OCI-M2 (cell line): ENCODE measurements around the gene STEAP3.

Source experiments
- DNase-seq: peaks from one replicate; lab custom pipeline; 2025; ENCODE audit not compliant: unreplicated experiment; lab: John Stamatoyannopoulos, UW

Gene STEAP3

DNA sequence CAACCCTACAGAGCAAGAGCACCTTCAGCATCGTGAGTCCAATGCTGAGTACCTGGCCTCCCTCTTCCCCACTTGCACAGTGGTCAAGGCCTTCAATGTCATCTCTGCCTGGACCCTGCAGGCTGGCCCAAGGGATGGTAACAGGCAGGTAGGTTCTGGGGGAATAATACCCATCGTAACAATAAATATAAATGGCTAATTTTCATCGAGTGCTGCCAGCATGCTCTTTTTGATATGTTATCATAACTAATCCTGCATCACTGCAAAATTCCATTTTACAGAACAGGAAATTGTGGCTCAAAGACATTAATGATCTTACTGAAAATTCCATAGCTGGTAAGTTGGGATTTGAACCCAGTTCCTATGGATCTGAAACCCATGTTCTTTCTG lies 22.2 kb downstream of the STEAP3 start:
- DNase-seq: no peak

DNA sequence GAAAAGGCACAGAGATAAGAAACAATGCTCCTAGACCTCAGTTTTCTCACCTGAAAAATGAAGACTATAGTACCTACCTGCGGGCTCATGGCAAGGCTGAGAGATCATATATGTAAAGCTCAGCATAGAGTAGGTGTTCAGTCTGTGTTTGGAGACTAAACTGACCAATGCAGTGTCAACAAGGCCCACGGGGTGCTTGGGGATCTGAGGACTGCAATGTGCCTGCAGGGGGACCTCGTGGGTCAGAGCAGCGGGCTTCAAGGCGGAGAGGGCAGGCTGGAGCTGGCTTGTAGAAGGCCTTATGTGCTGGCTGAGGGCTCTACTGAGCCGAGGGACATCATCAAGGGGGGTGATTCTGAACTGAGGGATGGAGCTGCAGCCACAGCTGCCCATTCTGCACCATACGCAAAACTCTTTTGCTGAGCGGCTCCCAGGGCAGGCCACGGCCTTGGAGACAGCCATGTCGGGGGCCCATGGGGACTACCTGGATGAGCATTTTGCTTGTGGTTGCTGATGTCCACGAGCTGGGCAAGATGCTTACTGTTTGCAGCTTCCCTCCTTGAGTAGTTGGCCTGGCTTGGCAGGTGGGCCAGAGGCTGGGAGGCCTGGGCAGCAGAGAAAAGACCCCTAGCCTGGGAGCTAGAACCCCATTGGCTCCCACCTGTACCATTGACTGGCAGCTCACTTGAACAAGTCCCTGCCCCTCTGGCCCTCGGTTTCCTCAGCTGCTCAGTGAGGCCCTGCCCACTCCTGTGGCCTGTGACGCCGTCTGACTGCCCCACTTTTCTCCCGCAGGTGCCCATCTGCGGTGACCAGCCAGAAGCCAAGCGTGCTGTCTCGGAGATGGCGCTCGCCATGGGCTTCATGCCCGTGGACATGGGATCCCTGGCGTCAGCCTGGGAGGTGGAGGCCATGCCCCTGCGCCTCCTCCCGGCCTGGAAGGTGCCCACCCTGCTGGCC lies 23.5 kb downstream of the STEAP3 start:
- DNase-seq: no peak

DNA sequence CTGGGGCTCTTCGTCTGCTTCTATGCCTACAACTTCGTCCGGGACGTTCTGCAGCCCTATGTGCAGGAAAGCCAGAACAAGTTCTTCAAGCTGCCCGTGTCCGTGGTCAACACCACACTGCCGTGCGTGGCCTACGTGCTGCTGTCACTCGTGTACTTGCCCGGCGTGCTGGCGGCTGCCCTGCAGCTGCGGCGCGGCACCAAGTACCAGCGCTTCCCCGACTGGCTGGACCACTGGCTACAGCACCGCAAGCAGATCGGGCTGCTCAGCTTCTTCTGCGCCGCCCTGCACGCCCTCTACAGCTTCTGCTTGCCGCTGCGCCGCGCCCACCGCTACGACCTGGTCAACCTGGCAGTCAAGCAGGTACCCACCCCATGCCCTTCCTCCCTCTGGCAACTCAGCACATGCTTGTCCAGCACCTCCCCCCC lies 24.2 kb downstream of the STEAP3 start:
- no peak for DNase-seq

DNA sequence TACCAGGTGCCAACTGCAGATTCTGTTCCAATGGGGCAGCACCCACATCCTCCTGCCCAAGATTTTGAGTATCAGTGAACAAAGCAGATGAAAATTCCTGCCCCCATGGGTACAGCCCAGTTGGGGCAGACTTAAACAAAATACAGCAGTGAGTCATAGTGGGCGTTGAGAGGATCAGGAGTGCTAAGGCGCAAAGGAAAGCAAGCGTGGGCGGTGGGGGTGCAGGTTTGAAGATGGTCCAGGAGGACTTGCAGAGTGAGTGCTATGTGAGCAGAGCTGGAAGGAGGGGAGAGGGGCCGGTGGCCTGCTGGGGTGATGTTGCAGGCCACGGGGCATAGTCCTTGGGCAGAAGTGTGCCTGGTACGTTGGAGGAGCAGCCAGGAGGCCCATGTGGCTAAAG lies 24.7 kb downstream of the STEAP3 start:
- no peak for DNase-seq

DNA sequence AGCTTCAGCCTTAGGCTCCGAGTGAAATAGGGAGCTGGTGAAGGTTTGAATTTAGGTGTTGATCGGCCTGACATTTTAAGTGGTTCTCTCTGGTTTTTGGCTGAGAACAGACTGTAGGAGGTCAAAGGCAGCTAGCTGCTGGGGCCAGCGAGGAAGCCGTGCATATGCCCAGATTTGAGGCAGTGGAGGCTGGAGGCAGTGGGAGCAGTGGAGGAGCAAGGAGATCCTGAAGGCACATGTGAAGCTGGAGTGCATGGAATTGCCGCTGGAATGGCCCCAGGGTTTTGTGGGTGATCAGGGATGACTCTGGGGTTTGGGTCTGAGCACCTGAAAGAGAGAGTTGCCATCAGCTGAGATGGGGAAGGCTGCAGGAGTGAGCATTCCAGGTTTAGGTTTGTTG lies 25.1 kb downstream of the STEAP3 start:
- DNase-seq: no peak

DNA sequence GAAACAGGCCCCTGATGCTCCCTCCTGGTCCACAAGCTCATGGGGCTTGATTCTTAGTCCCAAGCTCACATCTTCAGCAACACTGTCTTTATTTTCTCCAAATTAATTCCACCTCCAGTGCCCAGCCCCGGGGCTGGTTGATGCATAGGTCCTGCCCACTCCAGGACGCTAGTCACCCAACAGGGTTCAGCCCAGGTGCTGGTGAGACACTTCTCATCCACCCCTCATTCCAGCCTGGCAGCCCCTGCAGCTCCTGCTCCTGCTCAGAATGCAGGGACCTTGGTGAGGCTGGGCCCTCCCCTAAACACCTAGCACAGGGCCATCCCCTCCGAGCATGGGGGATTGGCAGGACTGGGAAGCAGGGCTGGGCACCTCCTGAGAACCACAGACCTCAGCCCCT lies 25.7 kb downstream of the STEAP3 start:
- DNase-seq: no peak

DNA sequence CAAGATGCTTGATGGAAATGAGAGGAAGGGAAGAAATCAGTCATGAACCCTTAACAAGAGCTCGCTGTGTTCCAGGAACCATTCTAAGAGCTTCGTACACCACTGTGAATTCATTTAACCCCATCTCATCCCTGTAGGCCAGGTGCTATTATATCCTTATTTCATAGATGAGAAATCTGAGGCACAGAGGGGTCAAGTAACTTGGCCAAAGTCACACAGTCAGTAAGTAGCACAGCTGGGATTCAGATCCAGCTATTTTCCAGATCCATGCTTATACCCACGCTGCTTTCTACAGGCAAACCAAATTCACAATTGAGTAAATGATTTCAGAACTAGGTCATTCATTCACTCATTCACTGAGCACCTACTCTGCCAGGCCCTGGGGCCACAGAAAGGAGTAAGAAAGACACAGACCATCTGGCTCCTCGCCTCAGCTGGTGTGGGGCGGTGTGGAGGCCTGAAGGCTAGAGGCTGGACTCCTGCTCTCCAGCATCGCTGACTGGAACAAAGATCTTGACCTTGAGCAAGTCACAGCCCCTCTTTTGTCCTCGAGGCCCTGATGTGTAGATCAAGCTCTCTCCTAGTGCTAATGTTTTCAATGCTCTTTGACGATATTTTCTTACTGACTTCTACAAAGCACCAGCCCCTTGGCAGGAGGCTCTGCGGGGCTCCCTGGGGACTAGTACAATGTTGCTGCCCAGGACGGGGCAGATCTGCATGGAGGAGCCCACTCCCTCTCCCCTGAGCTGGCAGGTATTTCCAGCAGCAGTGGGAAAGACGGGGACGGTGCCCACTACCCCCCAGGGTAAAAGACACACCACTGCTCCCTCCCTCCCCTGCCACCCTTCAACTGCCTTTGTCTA lies 26.5 kb downstream of the STEAP3 start:
- no peak for DNase-seq

DNA sequence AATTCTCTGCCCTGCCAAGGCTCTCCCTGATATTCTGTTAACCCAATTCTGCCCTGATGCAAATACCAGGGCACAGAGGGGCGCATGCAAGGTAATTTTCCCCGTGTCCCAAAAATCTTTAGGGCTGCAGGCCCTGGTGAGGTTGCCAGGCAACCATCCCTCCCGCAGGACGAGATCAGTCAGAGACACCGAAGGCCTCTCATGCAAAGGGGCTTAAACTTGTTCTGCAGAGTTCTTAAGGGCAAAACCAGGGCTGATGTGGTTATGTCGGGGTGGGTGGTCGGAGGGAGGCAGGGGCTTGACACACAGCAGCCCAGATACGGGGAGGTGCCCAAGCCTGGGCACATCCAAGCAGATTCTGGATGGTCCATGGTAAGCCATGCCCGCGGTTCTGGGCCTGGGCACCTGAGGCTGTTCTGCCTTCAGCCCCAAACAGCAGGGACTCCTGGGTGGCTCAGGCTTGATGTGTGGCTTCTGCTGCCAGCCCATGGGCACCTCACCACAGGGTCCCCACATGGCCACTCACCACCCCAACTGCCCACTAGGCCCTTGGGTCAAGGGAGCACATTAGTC lies 27.2 kb downstream of the STEAP3 start:
- no peak for DNase-seq

DNA sequence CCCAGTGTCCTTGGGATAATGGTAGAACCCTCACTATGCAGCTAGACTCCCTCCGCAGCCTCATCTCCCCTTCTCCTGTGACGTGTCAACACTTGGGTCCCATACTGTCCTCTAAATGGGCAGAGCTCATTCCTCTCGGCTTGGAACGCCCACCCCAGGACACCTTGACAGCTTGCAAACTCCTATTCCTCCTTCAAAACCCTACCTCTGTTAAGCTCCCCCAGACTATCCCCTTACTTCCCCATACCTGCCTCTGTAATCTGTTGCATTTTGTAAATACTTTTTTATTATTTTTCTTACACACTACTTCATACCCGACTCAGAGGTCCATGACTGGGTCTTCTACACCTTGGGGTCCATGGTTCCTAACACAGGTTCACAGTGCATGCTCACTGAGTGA lies 28.0 kb downstream of the STEAP3 start:
- DNase-seq: no peak

DNA sequence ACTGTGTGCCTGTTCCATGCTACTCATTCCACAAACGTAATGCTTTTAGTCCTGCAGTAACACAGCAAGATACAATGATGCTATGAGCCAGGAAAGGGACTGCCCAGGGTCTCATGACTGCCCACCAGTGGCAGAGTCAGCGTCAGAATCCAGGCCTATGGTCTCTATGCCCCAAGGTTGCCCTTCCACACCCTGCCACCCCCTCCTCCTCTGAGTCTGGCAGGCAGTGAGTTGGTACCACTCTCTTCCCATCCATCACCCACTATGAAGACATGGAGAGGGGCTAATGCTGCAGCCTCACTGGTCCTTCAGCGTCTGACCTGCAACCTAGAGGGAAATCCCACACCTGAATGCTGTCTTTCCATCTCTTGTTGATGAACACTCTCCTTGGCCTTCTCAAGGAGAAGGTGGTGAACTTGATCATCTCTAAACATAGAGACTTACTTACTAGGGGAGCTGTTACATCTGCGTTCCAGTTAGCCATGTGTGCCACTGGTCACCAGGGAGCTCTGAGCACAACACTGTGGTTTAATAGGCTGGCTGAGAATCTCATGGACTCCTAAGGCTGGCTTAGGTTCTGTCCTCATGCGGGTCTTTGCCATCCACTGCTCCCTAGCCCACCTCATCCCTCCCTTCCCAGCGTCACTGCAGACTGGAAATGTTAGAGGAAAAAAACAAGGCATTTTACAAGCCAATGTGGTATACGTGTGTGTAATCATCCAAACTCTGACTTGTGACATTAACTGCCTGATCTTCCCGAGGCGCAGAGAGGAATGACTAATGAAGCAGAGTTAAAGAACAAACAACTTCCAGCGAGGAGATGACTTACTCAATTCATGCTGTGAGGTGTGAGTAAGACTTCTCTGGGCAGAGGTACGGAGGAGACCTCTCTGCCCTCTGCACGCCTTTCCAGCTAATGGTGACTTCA lies 28.8 kb downstream of the STEAP3 start:
- DNase-seq: no peak

DNA sequence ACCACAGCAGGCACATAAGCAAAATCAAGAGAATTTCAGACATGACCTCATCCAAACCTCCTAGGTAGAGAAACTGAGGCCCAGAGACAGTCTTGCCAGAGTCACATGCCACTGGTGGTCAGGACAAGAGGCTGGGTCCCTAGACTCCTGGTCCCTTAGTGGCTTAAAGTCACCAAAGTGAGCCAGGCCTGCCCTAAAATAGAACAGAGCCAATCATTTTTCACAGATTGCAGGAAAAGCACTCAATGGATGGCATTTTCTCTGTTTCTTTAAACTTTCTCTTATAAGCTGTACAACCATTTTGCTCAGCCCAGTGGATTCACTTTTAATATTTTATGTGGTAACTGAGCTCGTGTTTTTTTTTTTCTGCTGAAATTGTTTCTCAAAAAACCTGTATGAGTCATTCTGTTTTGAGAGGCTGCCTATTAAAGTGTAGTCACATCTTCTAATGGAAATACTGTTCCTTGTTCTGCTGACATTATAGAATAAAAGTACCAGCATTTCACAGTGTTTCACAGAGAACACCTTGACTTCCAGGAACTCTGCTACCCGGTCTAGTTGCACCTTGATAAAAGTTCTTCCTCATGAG lies 29.6 kb downstream of the STEAP3 start:
- DNase-seq: no peak

DNA sequence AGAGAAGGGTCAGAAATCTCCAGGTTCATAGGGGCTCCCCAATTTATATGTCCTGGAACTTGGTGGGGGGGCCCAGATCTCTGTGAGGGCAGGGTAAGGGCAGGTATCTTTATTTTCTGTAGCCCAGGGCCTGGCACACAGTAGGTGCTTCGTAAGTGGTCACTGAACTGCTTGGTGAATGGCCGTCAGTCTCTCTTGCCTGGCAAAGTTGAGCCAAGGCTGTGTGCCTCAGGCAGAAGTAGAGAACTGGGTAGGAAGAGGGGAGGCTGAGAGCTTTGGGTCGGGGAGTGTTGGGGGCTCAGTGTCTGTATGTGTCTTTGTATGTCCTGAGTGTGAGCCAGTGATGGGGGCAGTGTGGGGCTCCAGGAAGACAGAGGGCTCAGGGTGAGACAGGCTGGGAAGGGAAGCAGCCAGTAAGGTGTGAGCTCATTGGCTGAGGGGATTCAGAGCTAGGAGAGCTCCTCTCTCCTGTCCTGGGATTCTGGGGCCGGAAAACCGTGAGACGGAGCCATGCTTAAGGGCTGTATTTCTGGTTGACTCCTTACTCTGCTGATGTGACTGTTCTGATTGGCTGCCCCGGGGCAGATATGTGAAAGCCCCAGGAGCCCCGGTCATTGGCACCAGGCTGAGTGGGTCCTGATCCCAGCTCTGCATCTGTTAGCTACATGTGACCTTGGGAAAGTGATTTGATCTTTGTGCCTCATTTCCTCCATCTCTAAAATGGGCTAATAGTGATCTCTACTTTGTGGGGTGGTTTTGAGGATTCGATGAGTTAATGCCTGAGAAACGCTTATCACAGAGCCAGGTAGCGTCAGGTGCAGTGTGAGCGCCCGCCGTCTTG lies 30.3 kb downstream of the STEAP3 start:
- DNase-seq: no peak

DNA sequence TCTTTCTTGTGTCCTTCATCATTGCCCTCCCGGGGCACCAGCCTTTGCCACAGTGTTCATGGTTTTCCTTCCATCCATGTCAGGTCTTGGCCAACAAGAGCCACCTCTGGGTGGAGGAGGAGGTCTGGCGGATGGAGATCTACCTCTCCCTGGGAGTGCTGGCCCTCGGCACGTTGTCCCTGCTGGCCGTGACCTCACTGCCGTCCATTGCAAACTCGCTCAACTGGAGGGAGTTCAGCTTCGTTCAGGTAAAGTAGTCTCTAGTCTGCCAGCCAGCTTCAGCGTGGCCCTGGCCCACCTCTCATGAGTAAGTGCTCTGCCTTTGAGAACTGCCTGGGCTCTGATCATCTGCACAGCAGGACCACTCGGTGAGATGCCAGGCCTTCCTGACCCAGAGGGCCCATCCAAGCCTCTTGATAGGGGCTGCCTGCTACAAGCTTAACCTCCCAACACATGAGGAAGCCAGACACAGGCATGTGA lies 31.0 kb downstream of the STEAP3 start:
- no peak for DNase-seq

DNA sequence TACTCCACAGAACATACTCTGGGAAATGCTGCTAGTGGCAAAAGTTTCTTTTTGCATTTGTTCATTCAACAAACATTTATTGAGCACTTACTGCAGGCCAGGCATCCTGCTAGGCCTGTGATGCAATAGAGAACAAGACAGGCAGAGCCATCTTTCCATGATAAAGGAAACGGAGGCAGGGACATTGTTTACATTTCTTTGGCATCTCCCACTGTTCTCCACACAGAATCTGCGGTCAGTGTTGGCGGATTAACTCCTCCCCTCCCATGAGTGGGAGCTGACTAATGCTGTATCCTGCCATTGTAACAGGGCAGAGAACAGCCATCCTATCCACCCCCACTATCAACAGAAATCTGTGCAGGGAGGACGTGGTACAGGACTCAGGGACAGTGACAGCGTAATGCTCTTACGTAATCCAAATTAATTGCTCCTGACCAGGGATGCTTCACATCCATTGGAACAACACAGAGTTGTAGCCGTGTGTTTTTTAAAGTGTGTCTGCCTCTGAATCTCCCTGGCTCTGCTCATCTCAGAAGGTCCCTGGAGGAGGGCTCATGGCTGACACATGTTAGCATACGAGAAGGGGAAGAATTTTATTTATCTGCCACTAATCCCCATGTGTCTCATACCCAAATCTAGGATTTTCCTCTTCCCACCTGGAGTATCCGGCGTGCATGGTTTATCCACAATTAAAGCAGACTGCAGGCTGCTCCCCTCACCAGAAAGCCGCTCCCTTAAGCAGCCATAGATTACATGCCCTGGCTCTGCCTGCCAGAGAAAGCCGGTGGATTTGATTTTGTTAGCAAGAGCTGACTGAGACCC lies 32.3 kb downstream of the STEAP3 start:
- DNase-seq: no peak

DNA sequence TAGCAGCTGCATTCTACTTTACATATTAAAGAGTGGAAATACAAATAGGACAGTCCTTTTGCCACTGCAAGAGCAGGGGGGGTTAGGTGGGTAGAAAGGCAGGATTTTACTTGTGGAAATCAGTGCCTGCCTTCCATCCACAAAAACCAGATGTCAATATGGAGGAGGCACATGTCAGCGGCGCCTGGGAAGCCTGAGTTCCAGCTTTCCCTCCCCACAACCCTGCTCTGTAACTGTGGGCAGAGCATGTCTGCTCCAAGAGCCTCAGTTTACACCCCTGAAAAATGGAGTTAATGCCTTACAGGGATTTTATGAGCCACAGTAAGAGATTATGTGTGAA lies 32.9 kb downstream of the STEAP3 start:
- no peak for DNase-seq

DNA sequence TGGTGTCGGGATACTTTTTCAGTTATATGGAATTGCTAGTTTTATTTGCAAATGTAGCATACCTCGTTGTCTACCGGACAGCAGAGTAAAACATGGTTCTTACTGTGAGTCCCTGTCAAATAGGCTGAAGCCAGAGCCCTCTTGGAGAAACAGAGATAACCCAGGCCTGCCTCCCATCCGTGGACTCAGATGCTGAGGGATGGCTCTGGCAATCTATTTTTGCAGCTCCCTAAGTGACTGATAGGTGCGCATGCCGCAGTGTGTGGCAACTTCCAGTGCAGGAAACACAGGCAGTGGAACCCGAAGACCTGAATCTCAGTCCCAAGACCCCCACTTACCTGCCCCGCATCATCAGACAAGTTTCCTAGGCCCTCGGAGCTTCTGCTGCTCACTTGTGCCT lies 33.6 kb downstream of the STEAP3 start:
- no peak for DNase-seq

DNA sequence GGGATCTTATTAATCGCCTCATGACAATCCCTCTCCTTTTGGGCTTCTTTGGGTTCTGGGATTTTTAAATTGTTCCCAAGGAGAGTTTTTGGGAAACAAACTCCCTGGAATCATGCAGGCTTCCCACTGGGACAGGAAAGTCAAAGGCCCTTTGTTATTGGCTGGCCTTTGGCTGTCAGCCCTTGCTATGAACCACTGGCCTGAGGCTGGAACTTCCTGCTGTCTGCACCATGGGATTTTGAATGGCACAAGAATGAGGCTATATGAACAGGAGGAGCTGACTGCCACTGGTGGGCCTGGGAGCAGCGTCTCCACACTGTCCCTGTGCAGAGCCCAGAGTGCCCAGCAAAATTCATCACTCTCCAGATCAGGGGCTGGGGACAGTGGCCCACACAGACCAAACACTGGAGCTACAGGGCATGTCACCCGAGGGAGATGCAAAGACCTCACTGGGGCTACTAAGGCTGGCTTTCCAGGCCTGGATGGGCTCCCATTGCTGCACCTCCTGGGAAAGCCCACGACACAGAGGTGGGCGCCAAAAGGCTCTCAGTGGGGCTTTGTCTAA lies 35.7 kb downstream of the STEAP3 start:
- DNase-seq: no peak
